Measurements from ENCODE around the gene CNKSR3. TPM values are rescaled to one million over a fixed set of nuclear protein-coding genes. Genes with fewer than 3 reads are reported as not detected.

Gene CNKSR3
- total and polyA plus RNA-seq, 2 of the 8 experiments (the other 6 are each of a cell fraction or from before 2014, with no cell fraction given) = 1.2 to 6.2 TPM

DNA sequence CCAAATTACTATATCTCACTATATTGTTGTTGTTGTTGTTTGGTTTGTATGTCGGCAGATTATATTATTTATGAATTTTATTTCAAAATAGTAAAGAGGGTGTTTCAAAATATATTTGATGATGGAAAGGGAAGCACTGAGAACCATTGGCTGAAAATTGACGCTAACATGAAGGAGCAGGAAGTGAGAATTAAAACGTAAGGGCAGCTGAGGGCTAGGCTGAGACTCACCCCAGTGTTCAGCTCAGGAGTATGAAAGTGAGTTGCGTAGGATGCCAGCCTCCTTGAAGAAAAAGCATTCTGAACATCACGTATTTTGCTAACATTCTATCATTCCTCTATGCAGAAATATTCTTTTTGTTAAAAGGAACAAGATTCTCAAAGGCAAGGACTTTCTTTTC lies 143.1 kb downstream of the CNKSR3 start:
- CTCF ChIA-PET (ENCODE audit: partially characterized antibody) = interaction anchor here (0.7 to 2.4 kb wide), 3 partner anchors 8 to 215 kb away, joined by 3 to 7 read pairs (median 6); no protein-coding TSS in a partner anchor
- no peak overlapping the region for H2BK120ac ChIP-seq (replicated peaks; ENCODE audit: low read depth, low read length)
- H3K27me3 ChIP-seq (replicated peaks in 1 of 4; ENCODE audit: control insufficient read depth in 3 of 4, extremely low read depth in 1 of 4, insufficient read depth in 3 of 4, low read length in 3 of 4) = no peaks in the 10 kb centered on the region
- H3K27ac ChIP-seq (ENCODE audit: low read depth, low read length) = no peak overlapping the region
- no peak overlapping the region for H3K4me3 ChIP-seq (ENCODE audit: extremely low read depth in 1 of 4, insufficient read depth in 2 of 4, low read depth in 3 of 4, low read length in 4 of 4)
- no peak overlapping the region for H2BK5ac ChIP-seq (ENCODE audit: low read depth, low read length)
- FAIRE-seq (no peak), DNase-seq (ENCODE audit: low read depth in 1 of 2, low spot score in 2 of 2) (no peak)
- no peak overlapping the region for H2AFZ ChIP-seq (ENCODE audit: low read length)
- H4K5ac ChIP-seq (ENCODE audit: insufficient read length, low read depth, low read length) = no peak overlapping the region
- no peak overlapping the region for H3K23ac ChIP-seq (ENCODE audit: insufficient read length)
- TF ChIP-seq CREB1 (IDR thresholded peaks at IDR 0.05) (no peak), CHD1 (IDR thresholded peaks at IDR 0.05; ENCODE audit: low read depth, low read length) (no peak)
- no peaks in the 10 kb centered on the region for H3K4me1 ChIP-seq (replicated peaks in 1 of 4; ENCODE audit: control insufficient read depth in 3 of 4, insufficient read depth in 4 of 4, low read length in 3 of 4)
- H3K4ac ChIP-seq (replicated peaks; ENCODE audit: insufficient read length, low read depth, low read length) = no peak overlapping the region
- no peaks in the 10 kb centered on the region for H3K36me3 ChIP-seq (ENCODE audit: control insufficient read depth in 2 of 4, insufficient read depth in 4 of 4, low read length in 3 of 4)
- 90% methylated on average over 5 of the region's 5 CpGs; no CpG with 5 or more reads in 1 of the 2 experiments for WGBS, 2 experiments (ENCODE audit: extremely low coverage in 1 of 2, insufficient coverage in 1 of 2, insufficient read length in 1 of 2, insufficient replicate concordance in 2 of 2, low coverage in 1 of 2, low lambda C conversion rate in 2 of 2, missing lambda C conversion rate in 1 of 2)
- H2BK15ac ChIP-seq (ENCODE audit: low read length) = no peak overlapping the region
- H4K20me1 ChIP-seq (replicated peaks in 1 of 2; ENCODE audit: control insufficient read depth in 1 of 2, insufficient read depth in 2 of 2, low read length in 2 of 2) = no peaks in the 10 kb centered on the region
- no peaks in the 10 kb centered on the region for H3K79me2 ChIP-seq (ENCODE audit: control insufficient read depth in 1 of 2, insufficient read depth in 2 of 2, low read length in 2 of 2)
- H3K56ac ChIP-seq (replicated peaks; ENCODE audit: insufficient read length, low read depth, low read length) = no peak overlapping the region
- no peaks in the 10 kb centered on the region for H3K79me1 ChIP-seq (ENCODE audit: low read depth, low read length)
- no peak overlapping the region for H2BK12ac ChIP-seq (ENCODE audit: low read depth, low read length)
- H3K9ac ChIP-seq (replicated peaks in 1 of 4; ENCODE audit: extremely low read depth in 1 of 4, low read depth in 3 of 4, low read length in 3 of 4) = no peak overlapping the region
- H4K8ac ChIP-seq (ENCODE audit: extremely low read depth, insufficient read depth, low read length) = no peak overlapping the region
- H3K14ac ChIP-seq (ENCODE audit: insufficient read length) = no peak overlapping the region
- no peaks in the 10 kb centered on the region for H3K9me3 ChIP-seq (ENCODE audit: insufficient read depth in 2 of 2, low read depth in 1 of 2, low read length in 1 of 2)
- no peaks in the 10 kb centered on the region; the same call in 1 of the 2 replicates for H3K23me2 ChIP-seq (ENCODE audit: low read depth, low read length)
- no peak overlapping the region for H3K18ac ChIP-seq (ENCODE audit: extremely low read depth, low read length)
- H4K91ac ChIP-seq (replicated peaks; ENCODE audit: insufficient read length, low read length) = no peak overlapping the region
- H3K4me2 ChIP-seq (ENCODE audit: insufficient read depth in 1 of 2, low read depth in 2 of 2, low read length in 2 of 2) = no peak overlapping the region
- H2BK20ac ChIP-seq (ENCODE audit: low read length) = no peak overlapping the region
- H2AK5ac ChIP-seq (ENCODE audit: low read depth, low read length) = no peak overlapping the region
- POLR2A ChIA-PET (ENCODE audit: partially characterized antibody) = no interaction called here
